Memory B cell (primary cell): ENCODE measurements around the gene PCARE.

Experiments
- ATAC-seq: fragments of 150-1000 bp; cut with Tn5 transposase; 2 replicates; pipeline ENCODE4 v1.10.0; 2021; ENCODE audit warnings: low read depth, mild to moderate bottlenecking, moderate library complexity
- DNase-seq, 2 donors: peaks; one replicate each; pipeline ENCODE4 v3.0.0; 2022; ENCODE audit warnings: low spot score in 2 of 2
- H3K27ac Mint-ChIP-seq: one replicate; pipeline ENCODE4 v1.8.0; 2022; ENCODE audit warnings: mild to moderate bottlenecking, moderate library complexity, mixed read lengths
- H3K27me3 Mint-ChIP-seq: one replicate; pipeline ENCODE4 v1.8.0; 2022; ENCODE audit warnings: mixed read lengths
- H3K36me3 Mint-ChIP-seq: one replicate; pipeline ENCODE4 v1.8.0; 2022; ENCODE audit warnings: mild to moderate bottlenecking, mixed read lengths
- H3K4me1 Mint-ChIP-seq: one replicate; pipeline ENCODE4 v1.8.0; 2022; ENCODE audit warnings: mixed read lengths
- H3K4me3 Mint-ChIP-seq: one replicate; pipeline ENCODE4 v1.8.0; 2022; ENCODE audit warnings: mild to moderate bottlenecking, moderate library complexity, mixed read lengths
- H3K9me3 Mint-ChIP-seq: one replicate; pipeline ENCODE4 v1.8.0; 2022; ENCODE audit warnings: mixed read lengths

PCARE gene

DNA sequence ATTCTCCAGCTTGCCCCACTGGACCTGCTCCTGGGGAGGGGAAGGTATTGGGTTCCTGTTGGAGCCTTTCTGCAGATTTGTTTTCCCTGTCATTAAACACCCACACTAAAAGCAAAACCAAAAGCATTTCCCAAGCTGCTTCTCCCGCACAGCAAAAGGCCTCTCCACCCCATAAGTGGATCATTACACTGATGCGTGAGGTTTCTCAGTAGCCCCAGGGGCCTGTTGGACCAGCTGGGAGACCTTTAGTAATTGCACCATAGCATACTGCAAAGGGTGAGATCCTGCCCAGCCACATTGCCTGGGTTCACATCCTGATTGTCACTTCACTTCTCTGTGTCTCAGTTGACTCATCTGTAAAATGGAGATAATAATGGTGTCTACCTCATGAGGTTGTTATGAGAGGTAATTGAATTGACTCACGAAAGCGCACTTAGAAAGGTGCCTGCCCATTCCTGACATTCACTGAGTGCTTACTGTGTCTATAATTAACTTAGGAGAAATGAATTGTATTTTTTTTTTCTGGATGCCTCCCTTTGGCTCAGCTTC is 49.4 kb downstream of the PCARE start:
- no peak overlapping the region for H3K4me3 Mint-ChIP-seq
- no peaks in the 10 kb centered on the region for H3K36me3 Mint-ChIP-seq
- ATAC-seq (no peak), DNase-seq (no peak)
- no peaks in the 10 kb centered on the region for H3K9me3 Mint-ChIP-seq
- no peak overlapping the region for H3K27ac Mint-ChIP-seq
- H3K27me3 Mint-ChIP-seq: no peaks in the 10 kb centered on the region
- H3K4me1 Mint-ChIP-seq: no peaks in the 10 kb centered on the region

DNA sequence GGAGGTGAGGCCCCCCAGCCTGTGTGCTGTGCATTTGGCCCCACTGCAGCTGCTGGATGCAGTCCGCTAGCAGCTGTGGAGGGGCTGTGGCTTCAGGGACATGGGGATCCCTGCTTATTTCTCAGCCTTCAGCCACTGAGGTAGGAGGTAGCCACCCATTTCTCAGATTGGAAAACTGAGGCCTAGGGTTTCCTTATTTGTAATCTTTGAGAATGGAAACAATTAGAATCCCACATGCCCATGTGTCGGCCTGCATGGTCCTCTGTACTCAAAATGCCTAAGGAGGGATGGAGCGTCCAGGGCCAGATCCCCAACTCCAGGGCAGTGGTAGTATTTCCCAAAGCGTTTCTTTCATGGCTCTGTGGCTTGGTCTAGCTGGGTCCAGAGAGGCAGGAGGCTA is 51.1 kb downstream of the PCARE start:
- H3K9me3 Mint-ChIP-seq: no peaks in the 10 kb centered on the region
- no peaks in the 10 kb centered on the region for H3K36me3 Mint-ChIP-seq
- no peak for ATAC-seq
- no peak overlapping the region for H3K27ac Mint-ChIP-seq
- H3K4me1 Mint-ChIP-seq: no peaks in the 10 kb centered on the region
- DNase-seq: no peak
- H3K27me3 Mint-ChIP-seq: no peaks in the 10 kb centered on the region
- H3K4me3 Mint-ChIP-seq: no peak overlapping the region

DNA sequence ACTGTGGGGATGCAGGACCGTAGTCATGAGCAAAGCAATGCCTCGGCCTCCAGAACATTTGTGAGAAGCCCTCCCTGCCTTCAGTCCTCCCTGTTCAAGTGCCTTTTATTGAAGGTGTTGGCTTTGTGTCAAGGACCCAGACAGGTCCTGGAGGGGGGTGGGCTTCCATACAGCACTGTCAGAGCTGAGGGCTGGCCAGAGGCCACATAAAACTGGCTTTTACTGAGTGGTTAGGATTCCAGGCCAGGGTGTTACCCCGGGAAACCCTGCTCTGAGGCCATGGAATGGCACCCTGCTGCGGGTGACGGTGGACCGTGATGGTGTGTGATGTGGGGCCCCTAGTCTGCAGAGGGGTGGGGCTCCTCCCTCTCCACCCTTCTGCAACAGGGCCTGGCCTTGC is 51.6 kb downstream of the PCARE start:
- no peak overlapping the region for H3K4me3 Mint-ChIP-seq

DNA sequence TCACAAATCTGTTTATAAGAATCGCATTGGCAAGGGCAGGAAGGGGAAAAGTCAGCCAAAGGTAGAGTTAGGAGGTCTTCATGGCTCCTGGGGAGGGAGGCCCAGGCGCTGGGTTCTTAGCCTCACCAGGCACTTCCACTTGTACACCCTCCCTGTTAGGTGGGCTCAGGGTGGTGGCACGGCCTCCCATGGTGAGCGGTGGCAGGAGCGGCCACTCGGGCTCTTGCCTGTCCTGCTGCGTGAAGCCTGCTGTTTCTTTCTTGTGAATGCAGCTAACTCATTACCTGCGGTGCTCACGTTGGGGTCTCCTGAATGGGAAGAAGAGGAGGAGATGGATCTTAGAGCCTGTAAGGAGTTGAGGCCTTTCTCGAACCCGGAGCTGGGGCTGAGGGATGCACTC is 52.4 kb downstream of the PCARE start:
- H3K27me3 Mint-ChIP-seq: no peaks in the 10 kb centered on the region
- no peaks in the 10 kb centered on the region for H3K36me3 Mint-ChIP-seq
- H3K4me1 Mint-ChIP-seq: peaks cover under 1% of the 10 kb centered on the region
- no peak overlapping the region for H3K27ac Mint-ChIP-seq
- no peak for DNase-seq
- ATAC-seq: no peak
- no peaks in the 10 kb centered on the region for H3K9me3 Mint-ChIP-seq
- no peak overlapping the region for H3K4me3 Mint-ChIP-seq

More for the DNA sequence above, 51.6 kb downstream of the PCARE start:
- Mint-ChIP-seq H3K36me3 (no peaks in the 10 kb centered on the region), H3K4me1 (no peaks in the 10 kb centered on the region), H3K27me3 (no peaks in the 10 kb centered on the region), H3K27ac (no peak overlapping the region), H3K9me3 (no peaks in the 10 kb centered on the region)
- DNase-seq (no peak), ATAC-seq (no peak)

DNA sequence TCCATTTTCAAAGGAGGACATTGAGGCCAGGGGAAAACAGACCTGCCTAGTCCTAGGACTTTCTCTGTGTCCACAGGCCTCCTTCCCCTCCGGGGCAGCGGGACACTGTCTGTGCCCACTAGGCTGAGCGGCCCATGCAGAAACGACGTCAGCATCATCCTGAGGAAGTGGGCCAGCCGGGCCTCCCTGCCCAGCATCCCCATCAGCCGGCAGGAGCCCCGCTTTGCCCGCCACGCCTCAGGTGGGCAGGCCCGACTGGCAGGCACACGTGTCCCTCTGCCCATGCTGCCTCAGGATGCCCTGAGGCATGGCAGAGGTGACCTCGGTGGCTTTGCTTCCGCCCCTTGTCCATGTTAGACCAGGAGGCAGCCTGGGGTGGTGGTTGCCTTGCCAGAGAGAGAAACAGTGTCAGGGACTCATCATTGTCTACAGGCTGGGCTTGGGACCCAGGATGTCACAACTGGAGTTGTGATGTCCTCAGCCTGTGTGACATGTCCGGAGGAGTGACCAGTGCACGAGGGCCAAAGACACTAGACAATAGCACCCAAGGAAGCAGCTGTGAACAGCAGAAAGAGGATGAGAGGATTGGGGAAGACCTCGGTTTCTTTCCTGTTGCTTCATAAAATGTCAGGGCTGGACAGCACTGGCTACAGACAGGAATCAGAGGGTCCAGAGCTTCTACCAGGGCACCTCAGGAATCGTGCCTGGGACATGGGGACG is 56.4 kb downstream of the PCARE start:
- no peak for ATAC-seq
- no peaks in the 10 kb centered on the region for H3K9me3 Mint-ChIP-seq
- H3K4me1 Mint-ChIP-seq: peaks cover 21% of the 10 kb centered on the region
- no peaks in the 10 kb centered on the region for H3K27me3 Mint-ChIP-seq
- H3K36me3 Mint-ChIP-seq: no peaks in the 10 kb centered on the region
- no peak overlapping the region for H3K27ac Mint-ChIP-seq
- H3K4me3 Mint-ChIP-seq: no peak overlapping the region
- DNase-seq: no peak

DNA sequence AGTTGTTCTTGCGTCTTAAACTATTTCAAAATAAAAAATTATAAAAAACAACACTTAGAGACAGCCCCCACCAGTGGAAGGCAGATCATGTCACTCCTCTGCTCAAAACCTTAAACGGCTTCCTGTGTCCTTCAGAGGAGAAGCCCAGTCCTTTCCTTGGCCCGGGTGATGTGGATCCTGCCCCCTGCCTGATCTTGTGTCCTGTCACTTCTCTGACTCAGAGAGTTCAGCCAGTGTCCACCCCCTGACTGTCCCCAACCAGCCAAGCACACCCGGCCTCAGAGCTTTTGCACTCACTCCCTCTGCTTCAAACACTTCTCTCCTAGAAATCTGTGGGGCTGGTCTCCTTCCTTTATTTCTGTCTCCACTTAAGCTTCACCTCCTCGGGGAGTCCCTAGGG is 57.8 kb downstream of the PCARE start:
- no peak overlapping the region for H3K27ac Mint-ChIP-seq
- DNase-seq: no peak
- no peak overlapping the region for H3K4me3 Mint-ChIP-seq
- no peaks in the 10 kb centered on the region for H3K36me3 Mint-ChIP-seq
- peaks cover 25% of the 10 kb centered on the region for H3K4me1 Mint-ChIP-seq
- H3K9me3 Mint-ChIP-seq: no peaks in the 10 kb centered on the region
- ATAC-seq: no peak
- H3K27me3 Mint-ChIP-seq: no peaks in the 10 kb centered on the region

DNA sequence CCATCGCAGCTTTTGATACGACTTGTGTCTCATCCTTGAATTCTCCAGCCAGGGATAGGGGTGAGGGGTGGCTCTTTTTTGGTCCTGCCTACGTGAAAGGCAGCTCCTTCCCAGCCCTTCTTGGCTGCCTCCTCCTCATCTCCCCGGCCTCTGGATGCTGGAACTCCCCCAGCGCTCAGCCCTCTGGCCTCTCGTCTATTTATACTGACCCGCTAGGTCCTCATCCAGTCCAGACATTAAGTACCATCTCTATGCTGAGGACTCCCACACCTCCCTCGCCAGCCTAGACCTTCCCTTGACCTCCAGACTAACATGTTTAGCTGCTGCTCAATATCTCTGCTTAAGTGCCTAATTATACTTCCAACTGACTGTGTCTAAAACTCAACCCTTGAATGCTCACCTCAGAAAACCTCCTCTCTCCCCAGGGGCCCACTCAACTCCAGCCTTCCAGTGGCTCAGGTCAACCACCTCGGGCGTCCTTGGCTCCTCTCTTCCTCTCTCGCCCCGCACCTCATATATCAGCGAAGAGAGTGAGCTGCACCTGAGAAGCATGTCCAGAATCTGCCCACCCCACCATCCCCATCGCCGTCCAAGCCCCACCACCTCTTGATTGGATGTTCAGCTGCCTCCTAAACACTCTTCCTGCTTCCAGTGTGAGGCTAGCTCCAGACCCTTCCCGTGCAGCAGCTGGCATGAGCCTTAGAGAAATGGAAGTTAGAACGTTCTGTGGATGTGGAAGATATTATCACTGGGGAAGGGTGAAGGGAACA is 58.4 kb downstream of the PCARE start:
- ATAC-seq (no peak), DNase-seq (no peak)
- H3K27me3 Mint-ChIP-seq: no peaks in the 10 kb centered on the region
- no peaks in the 10 kb centered on the region for H3K36me3 Mint-ChIP-seq
- H3K9me3 Mint-ChIP-seq: no peaks in the 10 kb centered on the region
- peak overlapping the region; percentile 3 for H3K4me3 Mint-ChIP-seq
- H3K27ac Mint-ChIP-seq: no peak overlapping the region
- peaks cover 28% of the 10 kb centered on the region for H3K4me1 Mint-ChIP-seq

DNA sequence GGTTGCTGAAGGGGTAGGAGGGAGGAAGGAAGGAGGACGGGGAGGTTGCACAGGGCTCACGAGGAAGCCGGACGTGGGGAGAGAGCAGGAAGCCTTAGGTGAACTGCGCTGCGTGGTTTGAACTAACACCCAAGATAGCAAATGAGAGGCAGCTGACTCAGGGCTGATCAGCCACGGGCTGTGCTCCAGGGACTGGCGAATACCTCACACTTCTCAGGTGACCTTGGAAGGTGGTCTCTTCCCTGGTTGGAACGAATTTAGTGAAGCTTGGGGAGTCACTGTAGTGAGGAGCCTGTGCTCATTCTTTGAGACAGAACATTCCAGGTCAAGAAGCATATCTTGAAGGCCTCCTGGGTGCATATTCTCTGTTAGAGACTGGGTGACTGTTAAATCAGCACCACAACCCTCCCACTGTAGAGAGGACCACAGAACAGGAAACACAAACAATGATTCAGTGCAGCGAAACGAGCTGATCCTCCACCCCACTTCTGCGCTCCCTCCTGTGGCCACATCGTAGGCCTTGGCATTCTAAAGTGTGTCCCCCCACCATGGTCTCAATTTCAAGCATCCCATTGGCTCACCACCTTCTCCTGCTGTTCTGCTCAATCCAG is 59.4 kb downstream of the PCARE start:
- no peaks in the 10 kb centered on the region for H3K9me3 Mint-ChIP-seq
- H3K27me3 Mint-ChIP-seq: no peaks in the 10 kb centered on the region
- H3K27ac Mint-ChIP-seq: peak overlapping the region; percentile 73
- H3K4me1 Mint-ChIP-seq: peaks cover 28% of the 10 kb centered on the region
- ATAC-seq (peak; percentile 57), DNase-seq (no peak)
- peak overlapping the region; percentile 66 for H3K4me3 Mint-ChIP-seq
- H3K36me3 Mint-ChIP-seq: no peaks in the 10 kb centered on the region

DNA sequence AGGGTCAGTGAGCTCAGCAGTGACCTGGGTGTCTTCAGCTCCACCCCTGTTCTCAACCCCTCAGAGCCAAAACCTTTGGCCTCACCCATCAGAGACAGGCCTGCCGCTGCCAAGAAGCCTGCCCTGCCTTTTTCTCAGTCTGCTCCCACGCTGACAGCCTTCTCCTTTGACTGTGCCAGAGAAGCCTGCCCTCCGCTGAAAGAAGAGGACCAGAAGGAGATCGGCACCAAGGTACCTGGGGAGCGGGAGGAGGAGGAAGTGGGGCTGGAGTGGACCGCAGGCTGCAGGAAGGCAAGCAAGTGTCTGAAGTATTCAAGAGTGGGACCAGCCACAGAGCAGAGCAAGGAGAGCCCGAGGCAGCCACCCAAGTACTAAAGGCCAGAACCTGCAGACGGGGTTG is 60.0 kb downstream of the PCARE start:
- Mint-ChIP-seq H3K27ac (peak overlapping the region; percentile 73), H3K9me3 (no peaks in the 10 kb centered on the region), H3K4me1 (peaks cover 28% of the 10 kb centered on the region), H3K36me3 (no peaks in the 10 kb centered on the region), H3K4me3 (peak overlapping the region; percentile 66), H3K27me3 (no peaks in the 10 kb centered on the region)
- ATAC-seq (no peak), DNase-seq (no peak)

DNA sequence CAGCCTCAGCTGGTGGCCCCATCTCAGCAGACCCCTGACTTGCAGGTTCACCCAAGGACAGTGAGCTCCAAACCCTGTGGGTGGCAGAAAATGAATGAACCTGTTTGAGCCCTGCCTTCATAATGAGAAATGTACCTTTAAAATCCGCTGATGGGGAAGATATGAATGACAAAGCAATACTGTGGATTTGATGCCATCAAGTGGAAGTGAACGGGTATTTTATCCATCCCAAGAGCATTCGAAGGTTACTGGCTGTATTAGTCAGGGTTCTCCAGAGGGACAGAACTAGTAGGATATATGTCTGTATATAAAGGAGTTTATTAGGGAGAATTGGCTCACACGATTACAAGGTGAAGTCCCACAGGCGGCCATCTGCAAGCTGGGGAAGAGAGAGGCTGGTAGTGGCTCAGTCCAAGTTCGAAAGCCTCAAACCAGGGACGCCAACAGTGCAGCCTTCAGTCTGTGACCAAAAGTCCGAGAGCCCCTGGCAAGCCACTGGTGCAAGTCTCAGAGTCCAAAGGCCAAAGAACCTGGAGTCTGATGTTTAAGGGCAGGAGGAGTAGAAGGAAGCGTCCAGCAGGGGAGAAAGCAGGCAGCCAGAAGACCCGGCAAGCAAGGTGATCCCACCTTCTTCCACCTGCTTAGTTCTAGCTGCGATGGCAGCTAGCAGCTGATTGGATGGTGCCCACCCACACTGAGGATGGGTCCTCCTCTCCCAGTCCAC is 61.1 kb downstream of the PCARE start:
- H3K9me3 Mint-ChIP-seq: no peaks in the 10 kb centered on the region
- DNase-seq (no peak), ATAC-seq (no peak)
- no peak overlapping the region for H3K27ac Mint-ChIP-seq
- peaks cover 2% of the 10 kb centered on the region for H3K27me3 Mint-ChIP-seq
- H3K4me1 Mint-ChIP-seq: peaks cover 28% of the 10 kb centered on the region
- no peaks in the 10 kb centered on the region for H3K36me3 Mint-ChIP-seq
- H3K4me3 Mint-ChIP-seq: no peak overlapping the region

DNA sequence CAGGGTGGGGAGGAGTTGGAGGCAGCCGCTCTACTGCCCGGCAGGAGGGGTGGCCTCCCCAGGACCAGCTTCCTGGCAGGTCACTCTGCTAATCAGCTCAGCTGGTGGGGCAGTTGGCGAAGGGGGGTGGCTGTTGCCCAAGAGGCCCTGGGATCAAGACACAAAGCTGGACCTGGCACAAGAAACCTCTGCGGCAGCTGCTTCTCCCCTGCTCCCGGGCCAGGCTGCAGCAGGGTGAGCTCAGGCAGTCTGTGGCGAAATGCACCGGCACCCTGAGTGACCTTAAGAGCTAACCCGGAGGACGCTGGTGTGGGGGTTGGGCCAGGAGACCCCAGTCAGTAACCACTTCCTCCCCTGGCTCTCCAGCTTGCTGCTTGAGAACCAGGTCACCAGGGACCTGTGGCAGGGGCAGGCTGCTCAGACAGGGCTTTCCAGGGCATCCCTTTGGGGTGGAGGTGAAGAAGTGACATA is 62.1 kb downstream of the PCARE start:
- Mint-ChIP-seq H3K4me1 (peaks cover 28% of the 10 kb centered on the region), H3K27ac (peak overlapping the region; percentile 90), H3K9me3 (no peaks in the 10 kb centered on the region), H3K4me3 (no peak overlapping the region), H3K36me3 (no peaks in the 10 kb centered on the region), H3K27me3 (peaks cover 2% of the 10 kb centered on the region)
- DNase-seq: no peak
- ATAC-seq: no peak
